OCI-LY3 (cell line): ENCODE measurements around the gene ZFP3.

Source experiments
- H2AFZ ChIP-seq: fragments of 200-600, 300-600 bp; shearing (Covaris generic); 2 replicates; pipeline ENCODE4 v1.6.0; 2014; ENCODE audit warnings: antibody characterized with exemption, low read depth, low read length
- H3K27ac ChIP-seq: fragments of 200-600, 300-600 bp; sonication (generic); 2 replicates; pipeline ENCODE4 v1.5.1; 2014; ENCODE audit warnings: mild to moderate bottlenecking, low read length, moderate library complexity, mixed read lengths
- H3K27me3 ChIP-seq: fragments of 200-600, 300-600 bp; sonication (generic); 2 replicates; pipeline ENCODE4 v1.6.1; 2014; ENCODE audit warnings: low read depth, low read length, mixed read lengths
- H3K36me3 ChIP-seq: fragments of 200-600, 300-600 bp; sonication (generic); replicated peaks from 2 replicates; pipeline ENCODE3; 2014; ENCODE audit warnings: low read depth, low read length, mixed read lengths
- H3K4me1 ChIP-seq: fragments of 300-600, 200-600 bp; sonication (generic); 2 replicates; pipeline ENCODE4 v1.6.1; 2014; ENCODE audit warnings: low read length, mixed read lengths
- H3K4me2 ChIP-seq: fragments of 200-600, 300-600 bp; sonication (generic); 2 replicates; pipeline ENCODE4 v1.6.1; 2014; ENCODE audit warnings: low read length, mixed read lengths
- H3K4me3 ChIP-seq: fragments of 300-600, 200-600 bp; sonication (generic); 2 replicates; pipeline ENCODE4 v1.5.1; 2014; ENCODE audit warnings: antibody characterized with exemption, mild to moderate bottlenecking, low read length, moderate library complexity
- H3K79me2 ChIP-seq: fragments of 300-600, 200-600 bp; shearing (Covaris generic); 2 replicates; pipeline ENCODE4 v1.6.1; 2014; ENCODE audit warnings: mild to moderate bottlenecking, low read length, mixed read lengths
- H3K9ac ChIP-seq: fragments of 300-600, 200-600 bp; shearing (Covaris generic); 2 replicates; pipeline ENCODE4 v1.6.0; 2014; ENCODE audit warnings: mild to moderate bottlenecking, low read length, moderate library complexity
- H3K9me3 ChIP-seq: fragments of 200-600, 300-600 bp; shearing (Covaris generic); 2 replicates; pipeline ENCODE4 v1.6.1; 2014; ENCODE audit warnings: low read length, mixed read lengths; ENCODE audit not compliant: insufficient read depth
- H4K20me1 ChIP-seq: fragments of 200-600, 300-600 bp; sonication (generic); 2 replicates; pipeline ENCODE4 v1.6.1; 2016; ENCODE audit warnings: low read length, mixed read lengths; ENCODE audit not compliant: insufficient read depth
- EZH2phosphoT487 ChIP-seq: fragments of 200-600 bp; shearing (Covaris generic); IDR thresholded peaks from 2 replicates; pipeline ENCODE4 v1.6.1; 2018; ENCODE audit warnings: antibody characterized with exemption, mixed run types, low read depth
- TF ChIP-seq, protein P1 (sequence below): fragments of 200-600, 300-600 bp; sonication (generic); IDR thresholded peaks from 2 replicates; pipeline ENCODE4 v1.5.1; 2014; ENCODE audit warnings: antibody characterized with exemption, low read length, low read depth

The ZFP3 gene

DNA sequence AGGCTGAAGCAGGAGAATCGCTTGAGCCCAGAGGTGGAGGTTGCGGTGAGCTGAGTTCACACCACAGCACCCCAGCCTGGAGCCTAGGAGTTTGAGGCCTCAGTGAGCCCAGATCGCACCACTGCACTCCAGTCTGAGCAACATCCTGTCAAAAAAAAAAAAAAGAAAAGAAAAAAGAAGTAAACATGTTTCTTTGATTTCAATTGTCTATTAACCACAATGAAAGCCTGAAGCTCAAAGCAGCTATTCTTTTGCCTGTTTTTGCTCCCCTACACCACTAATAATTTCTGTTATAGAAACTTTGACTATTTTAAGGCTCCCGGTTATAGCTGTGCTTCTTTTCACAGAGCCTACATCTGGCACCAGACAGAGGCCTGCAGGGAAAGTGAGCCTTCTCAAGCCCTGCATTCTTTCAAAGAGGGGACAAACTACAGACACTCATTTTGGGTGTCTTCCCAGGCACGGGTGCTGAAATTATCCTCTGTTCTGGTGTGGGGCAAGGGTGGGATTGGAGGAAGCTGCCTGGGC, 28.9 kb upstream of the ZFP3 start:
- Histone ChIP-seq H2AFZ (no peak overlapping the region), H3K36me3 (no peaks in the 10 kb centered on the region), H3K4me3 (no peak overlapping the region), H3K9me3 (no peaks in the 10 kb centered on the region), H3K4me1 (no peaks in the 10 kb centered on the region), H3K4me2 (no peak overlapping the region), H3K9ac (no peak overlapping the region), H3K79me2 (no peaks in the 10 kb centered on the region), H4K20me1 (no peaks in the 10 kb centered on the region), H3K27me3 (no peaks in the 10 kb centered on the region), H3K27ac (no peak overlapping the region)
- TF ChIP-seq, protein P1, sequence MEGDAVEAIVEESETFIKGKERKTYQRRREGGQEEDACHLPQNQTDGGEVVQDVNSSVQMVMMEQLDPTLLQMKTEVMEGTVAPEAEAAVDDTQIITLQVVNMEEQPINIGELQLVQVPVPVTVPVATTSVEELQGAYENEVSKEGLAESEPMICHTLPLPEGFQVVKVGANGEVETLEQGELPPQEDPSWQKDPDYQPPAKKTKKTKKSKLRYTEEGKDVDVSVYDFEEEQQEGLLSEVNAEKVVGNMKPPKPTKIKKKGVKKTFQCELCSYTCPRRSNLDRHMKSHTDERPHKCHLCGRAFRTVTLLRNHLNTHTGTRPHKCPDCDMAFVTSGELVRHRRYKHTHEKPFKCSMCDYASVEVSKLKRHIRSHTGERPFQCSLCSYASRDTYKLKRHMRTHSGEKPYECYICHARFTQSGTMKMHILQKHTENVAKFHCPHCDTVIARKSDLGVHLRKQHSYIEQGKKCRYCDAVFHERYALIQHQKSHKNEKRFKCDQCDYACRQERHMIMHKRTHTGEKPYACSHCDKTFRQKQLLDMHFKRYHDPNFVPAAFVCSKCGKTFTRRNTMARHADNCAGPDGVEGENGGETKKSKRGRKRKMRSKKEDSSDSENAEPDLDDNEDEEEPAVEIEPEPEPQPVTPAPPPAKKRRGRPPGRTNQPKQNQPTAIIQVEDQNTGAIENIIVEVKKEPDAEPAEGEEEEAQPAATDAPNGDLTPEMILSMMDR, result no peak
- TF ChIP-seq EZH2phosphoT487, result no peak

DNA sequence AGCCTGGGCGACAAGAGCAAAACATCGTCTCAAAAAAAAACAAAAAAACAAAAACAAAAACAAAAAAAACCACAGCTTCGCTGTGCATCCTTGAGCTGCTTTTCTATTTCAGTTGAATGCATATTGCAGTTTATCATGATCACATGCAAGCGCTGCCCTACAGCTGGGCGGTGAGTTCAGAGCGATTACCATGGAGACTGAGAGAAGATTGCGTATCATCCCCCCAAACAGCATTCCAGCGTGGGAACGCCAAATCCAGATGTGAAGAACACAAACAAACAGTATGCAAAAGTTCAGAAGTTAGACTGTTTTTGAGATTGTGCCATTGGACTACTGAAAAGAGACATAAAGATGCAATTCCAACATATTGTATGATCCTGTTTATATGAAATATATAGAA, 28.0 kb upstream of the ZFP3 start:
- H3K4me2 ChIP-seq, result no peak overlapping the region
- no peaks in the 10 kb centered on the region for H3K4me1 ChIP-seq
- no peak overlapping the region for H3K27ac ChIP-seq
- H3K79me2 ChIP-seq, result no peaks in the 10 kb centered on the region
- H3K9me3 ChIP-seq, result no peaks in the 10 kb centered on the region
- H2AFZ ChIP-seq, result no peak overlapping the region
- no peaks in the 10 kb centered on the region for H4K20me1 ChIP-seq
- no peak overlapping the region for H3K4me3 ChIP-seq
- no peaks in the 10 kb centered on the region for H3K36me3 ChIP-seq
- H3K9ac ChIP-seq, result no peak overlapping the region
- TF ChIP-seq, protein P1, result no peak
- no peak for TF ChIP-seq EZH2phosphoT487
- no peaks in the 10 kb centered on the region for H3K27me3 ChIP-seq

DNA sequence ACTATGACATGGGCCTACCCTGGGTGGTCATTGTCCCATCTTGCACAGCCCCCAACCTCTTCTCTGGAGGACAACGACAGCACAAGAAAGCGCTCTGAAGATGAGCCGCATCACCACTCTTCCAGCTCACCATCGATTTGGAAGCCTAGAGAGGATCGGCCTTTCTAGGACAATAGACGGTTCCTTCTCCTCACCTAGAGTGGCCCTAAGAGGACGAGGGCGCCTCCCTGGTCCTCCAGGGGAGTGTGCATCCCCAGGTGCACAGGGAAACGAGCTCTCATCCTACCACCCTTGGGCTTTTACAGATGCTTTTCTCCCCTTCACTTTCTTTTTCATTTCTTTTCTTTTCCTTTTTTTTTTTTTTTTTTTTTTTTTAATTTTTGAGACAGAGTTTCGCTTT, 22.7 kb upstream of the ZFP3 start:
- H3K4me2 ChIP-seq, result no peak overlapping the region
- no peaks in the 10 kb centered on the region for H3K79me2 ChIP-seq
- no peaks in the 10 kb centered on the region for H3K36me3 ChIP-seq
- no peak overlapping the region for H3K9ac ChIP-seq
- TF ChIP-seq, protein P1, result no peak
- no peak for TF ChIP-seq EZH2phosphoT487
- H3K27ac ChIP-seq, result no peak overlapping the region
- H3K4me3 ChIP-seq, result no peak overlapping the region
- H3K4me1 ChIP-seq, result no peaks in the 10 kb centered on the region
- no peak overlapping the region for H2AFZ ChIP-seq
- no peaks in the 10 kb centered on the region for H3K27me3 ChIP-seq
- H3K9me3 ChIP-seq, result no peaks in the 10 kb centered on the region
- no peaks in the 10 kb centered on the region for H4K20me1 ChIP-seq

DNA sequence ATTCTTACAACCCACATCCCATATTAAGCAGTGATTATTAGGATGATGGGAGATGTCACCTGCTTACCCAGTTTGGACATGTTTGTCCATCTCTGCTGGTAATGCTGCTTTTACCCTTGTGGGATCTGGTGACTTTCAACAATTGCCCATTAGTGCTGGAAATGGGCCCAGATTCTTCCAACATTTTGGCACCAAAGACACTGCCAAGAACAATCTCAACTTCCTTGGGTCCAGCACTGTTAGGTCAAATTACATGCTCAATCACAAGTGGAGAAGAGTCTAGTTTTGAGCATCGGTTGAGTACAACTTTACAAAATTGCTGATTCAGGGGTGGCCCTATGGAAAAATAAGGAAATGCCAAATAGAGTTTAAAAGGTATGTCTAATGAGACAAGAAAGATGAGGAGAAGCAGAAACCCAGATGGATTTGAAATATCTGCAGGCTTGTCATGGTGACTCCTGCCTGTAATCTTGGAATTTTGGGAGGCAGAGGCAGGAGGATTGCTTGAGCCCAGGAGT, 13.0 kb upstream of the ZFP3 start:
- TF ChIP-seq EZH2phosphoT487, result no peak
- TF ChIP-seq, protein P1, result no peak

More for the DNA sequence above, 13.0 kb upstream of the ZFP3 start:
- H3K9me3 ChIP-seq, result no peaks in the 10 kb centered on the region
- H3K4me3 ChIP-seq, result no peak overlapping the region
- H3K27ac ChIP-seq, result no peak overlapping the region
- H2AFZ ChIP-seq, result no peak overlapping the region
- H3K27me3 ChIP-seq, result no peaks in the 10 kb centered on the region
- no peaks in the 10 kb centered on the region for H3K79me2 ChIP-seq
- no peaks in the 10 kb centered on the region for H3K36me3 ChIP-seq
- no peaks in the 10 kb centered on the region for H4K20me1 ChIP-seq
- H3K9ac ChIP-seq, result no peak overlapping the region
- H3K4me2 ChIP-seq, result no peak overlapping the region
- H3K4me1 ChIP-seq, result no peaks in the 10 kb centered on the region
